Kidney glomerular epithelial cell (primary cell): Measurements from ENCODE around the gene DNASE1L3.
"Not testable (repeated sequence)": the region's sequence is repeated elsewhere in the genome, so short reads cannot be mapped to it uniquely, and the experiment has no call there.

ENCODE experiments used
- DNase-seq: peaks from one replicate; lab custom pipeline; 2025; lab: John Stamatoyannopoulos, UW

Gene DNASE1L3

DNA sequence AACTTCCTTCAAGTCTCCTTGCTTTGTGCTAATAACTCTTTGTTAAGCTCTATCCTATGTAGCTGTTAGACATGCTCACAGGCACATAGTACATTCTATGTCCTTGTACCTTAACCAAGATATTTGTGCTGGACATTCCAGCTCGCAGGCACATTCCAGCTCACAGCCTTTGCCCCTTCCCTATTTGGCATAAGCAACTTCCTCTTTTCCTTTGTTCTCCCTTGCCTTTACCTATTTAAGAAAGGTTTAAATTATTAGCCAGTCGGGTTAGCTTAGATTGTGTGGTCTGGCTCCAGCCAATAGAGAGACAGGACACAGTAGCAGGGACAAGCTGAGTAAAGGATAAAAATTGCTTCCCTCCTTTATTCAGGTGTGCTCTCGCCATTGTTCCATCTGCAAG is 9.3 kb downstream of the DNASE1L3 start:
- not testable (repeated sequence) for DNase-seq

DNA sequence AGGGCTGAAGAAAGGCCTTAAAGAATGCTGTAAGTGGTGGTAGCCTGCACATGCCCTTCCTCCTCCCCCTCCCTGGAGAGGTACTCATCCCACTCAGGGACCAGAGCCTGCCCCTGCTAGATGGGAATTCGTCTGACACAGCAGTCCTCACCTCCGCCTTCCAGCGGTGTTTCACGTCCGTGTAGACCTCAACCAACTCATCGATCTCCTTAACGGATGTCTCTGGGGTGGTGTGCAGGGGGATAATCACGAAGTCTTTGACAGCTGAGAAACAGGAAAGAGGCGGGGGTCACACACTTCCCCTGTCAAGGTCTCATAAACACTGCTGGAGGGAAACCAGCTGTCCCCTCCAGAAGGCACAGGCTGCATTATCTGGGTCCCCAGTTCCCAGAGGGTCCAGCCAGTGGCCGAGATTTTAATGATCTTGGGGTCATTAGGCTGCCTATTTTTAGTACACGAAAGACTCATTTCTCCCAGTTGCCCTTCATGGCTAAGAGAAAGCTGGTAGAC is 9.9 kb downstream of the DNASE1L3 start:
- DNase-seq: no peak

DNA sequence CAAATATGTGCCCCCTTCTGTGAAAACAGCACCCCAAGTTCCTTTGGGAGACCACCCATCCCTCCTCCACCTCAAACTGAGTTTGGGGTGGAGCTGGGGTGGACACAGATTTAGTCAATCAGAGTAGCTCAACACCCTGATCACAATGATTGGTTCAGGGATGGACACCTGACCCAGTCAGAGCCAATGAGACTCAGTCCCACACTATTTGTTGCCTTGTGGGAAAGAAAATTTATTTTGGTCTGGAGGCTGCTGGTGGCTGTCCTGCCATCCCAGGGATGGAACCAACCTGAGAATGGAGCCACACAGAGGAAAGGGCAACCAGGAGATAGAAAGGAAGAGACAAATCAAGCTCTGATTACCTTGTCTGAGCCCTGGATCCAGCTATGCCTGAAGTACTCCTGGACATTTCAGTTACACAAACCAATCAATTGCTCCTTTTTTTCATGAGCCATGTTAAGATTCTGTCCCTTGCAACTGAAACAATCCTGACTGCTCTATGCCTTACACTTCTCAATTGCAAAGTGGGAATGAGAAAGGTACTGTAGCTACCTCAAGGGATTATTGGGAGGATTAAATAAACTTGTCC is 10.6 kb downstream of the DNASE1L3 start:
- DNase-seq: no peak

DNA sequence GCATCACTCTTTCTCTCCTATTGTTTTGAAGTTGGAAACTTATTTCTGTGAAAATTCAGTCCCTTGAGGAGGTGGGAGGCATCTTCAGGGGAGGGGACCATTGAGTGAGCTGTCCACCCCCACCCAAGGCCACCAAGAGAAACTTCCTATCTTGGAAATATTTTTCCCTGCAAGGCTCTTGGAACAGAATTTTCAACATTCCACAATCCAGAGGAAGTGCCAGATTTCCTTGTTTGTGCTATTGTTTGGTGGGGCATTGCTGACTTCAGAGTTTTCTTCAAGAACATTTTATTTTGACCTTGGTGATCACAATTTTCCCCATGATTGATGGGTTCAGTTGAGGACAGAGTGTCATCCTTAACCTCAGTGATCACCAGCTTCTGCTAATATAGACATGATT is 12.0 kb downstream of the DNASE1L3 start:
- DNase-seq: no peak

DNA sequence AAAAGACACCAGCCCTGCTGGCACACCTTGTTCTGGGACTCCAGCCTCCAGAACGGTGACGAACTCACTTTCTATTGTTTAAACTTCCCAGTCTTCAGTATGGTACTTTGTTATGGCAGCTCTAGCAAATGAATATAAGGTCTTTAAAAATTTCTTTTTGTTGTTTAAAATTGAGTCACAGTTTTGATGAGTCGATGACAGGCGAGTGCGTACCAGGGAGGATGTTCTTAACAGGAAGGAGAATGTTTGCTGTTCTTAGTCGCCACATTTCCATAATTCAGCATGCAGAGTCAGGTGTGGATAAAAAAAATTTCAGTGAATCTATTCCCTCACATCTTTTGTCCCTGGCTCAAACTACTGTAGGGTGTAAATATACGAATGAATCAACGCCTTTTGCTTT is 12.4 kb downstream of the DNASE1L3 start:
- DNase-seq: no peak

DNA sequence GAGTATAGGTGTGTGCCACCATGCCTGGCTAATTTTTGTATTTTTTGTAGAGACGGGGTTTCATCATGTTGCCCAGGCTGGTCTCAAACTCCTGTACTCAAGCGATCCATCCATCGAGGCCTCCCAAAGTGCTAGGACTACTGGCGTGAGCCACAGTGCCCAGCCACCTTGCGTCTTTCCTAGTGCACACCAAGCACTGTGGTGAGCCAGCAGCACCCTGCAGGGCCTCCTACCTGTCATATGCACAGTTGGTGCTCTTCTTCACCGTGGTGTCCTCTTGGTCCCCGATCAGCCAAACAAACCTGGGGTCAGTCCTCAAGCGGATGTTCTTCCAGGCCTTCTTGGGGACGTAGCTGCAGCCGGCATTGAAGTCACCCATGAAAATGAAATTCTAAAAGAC is 13.2 kb downstream of the DNASE1L3 start:
- no peak for DNase-seq

DNA sequence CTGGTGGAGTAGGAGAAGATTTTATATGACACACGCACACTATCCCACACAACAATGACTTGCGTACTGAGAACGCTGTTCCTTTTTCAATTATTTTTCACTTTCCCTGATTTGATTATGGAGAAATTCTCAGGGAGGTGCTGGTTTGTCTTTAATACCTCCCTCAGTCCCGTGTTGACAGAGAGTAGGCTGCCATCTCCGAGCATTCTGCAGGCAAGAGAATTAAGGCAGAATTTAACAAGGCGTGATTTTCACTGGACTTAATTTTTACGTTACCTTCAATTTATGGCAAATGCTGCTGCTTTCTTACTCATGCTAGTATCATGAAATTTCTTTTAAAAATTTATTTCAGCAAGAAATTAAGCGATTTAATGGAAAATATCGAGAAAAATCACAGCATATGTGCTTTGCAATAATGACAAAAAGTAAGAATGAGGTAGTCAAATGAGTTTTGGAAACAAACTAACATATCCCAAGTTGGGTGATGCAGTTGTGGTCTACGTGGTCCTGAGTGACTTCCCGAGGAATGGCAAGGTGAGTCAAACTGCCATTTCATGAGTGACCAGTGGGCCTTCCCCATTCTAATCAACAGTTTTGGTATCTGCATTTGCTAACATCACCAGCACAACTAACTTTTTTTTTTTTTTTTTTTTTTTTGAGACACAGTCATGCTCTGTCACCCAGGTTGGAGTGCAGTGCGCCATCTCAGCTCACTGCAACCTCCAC is 16.9 kb downstream of the DNASE1L3 start:
- no peak for DNase-seq

DNA sequence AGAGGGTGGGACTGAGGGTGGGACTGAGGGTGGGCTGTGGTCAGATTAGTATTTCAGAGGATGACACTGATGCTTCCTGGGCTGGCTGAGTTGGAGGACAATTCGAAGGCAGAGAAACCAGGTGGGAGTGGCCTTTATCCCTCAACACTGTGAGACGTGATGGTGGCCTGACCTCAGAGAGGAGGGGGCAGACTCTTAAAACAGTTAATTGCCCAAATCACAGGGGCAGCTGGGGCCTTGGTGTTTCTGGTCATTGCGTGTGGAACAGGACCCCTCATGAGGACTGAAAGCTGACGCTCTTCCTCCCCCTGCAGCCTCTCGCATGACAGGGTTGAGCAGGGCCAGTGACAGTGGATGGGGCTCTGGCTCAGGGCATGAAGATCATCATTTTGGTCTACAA is 18.7 kb downstream of the DNASE1L3 start:
- no peak for DNase-seq

DNA sequence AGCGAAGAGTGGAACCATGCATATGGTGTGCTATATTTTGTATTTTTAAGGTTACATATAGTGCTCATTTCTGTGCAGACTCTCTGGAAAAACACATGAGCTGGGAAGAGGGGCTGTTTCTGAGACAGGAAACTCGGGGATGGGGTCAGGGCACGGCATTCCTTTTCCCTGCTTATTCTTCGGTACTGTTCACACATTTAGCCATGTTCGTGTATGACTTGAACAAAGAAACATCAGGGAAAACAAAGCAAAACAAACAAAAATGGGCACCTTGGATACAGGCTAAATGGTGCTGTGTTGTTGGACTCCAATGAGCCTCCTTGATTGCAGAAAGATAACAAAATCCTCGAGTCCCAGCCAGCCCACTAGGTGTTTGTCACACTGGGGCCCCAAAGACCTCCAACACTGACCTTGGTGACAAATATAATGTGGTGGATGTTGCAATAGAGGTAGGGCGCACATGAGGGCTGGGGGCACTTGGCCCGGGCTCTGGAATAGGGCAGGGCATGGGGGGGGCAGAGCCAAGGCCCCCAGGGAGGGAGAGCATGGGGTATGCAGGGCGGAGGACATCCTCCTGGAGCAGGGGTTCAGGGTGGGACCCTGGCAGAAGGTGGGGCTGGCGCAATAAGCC is 19.3 kb downstream of the DNASE1L3 start:
- no peak for DNase-seq

DNA sequence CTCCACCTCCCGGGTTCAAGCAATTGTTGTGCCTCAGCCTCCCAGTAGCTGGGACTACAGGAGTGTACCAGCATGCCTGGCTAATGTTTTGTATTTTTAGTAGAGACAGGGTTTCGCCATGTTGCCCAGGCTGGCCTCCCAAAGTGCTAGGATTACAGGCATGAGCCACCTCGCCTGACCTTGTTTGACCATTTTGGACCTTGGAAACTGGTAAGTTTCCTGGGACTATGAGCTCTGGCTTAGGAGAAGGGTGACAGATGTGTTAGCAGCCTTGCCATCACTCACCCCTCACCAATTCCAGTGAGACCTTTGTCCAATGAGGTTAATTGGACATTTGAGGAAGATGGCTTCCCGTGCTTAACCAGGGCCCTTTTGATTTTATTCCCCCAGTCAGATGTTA is 19.9 kb downstream of the DNASE1L3 start:
- no peak for DNase-seq

DNA sequence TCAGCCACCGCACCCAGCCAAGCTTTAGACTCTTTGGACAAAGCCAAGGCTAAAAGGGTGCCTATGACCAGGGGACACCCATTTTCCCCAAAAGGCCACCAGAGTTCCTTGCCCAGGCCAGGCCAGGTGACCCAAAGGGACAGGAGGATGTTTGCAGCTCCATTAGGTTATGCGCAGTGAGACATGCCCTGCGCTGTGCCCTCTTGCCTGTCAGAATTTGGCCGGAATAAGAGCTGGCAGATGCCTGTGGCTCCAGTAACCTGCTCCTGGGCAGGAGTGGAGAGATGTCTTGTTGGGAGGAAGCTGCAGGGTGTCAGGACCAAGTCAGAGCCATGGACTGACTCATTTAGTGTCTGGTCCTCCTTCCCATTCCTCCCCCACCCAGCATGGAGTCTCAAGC is 20.5 kb downstream of the DNASE1L3 start:
- DNase-seq: no peak

DNA sequence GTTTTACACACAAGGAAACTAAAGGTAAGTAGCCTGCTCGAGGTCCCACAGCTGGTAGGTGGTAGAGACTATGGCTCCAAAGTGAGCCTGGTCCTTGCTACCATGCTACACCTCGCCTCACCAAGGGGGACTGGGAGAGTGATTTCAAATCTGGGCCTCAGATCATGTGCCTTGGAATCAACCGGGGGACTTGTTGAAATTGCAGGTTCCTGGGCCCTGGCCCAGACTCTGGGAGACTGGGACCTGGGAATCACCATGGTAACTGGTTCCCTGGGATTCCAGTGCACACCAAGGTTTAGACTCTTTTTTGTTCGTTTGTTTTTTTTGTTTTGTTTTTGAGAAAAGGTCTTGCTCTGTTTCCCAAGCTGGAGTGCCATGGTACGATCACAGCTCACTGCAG is 21.1 kb downstream of the DNASE1L3 start:
- no peak for DNase-seq

DNA sequence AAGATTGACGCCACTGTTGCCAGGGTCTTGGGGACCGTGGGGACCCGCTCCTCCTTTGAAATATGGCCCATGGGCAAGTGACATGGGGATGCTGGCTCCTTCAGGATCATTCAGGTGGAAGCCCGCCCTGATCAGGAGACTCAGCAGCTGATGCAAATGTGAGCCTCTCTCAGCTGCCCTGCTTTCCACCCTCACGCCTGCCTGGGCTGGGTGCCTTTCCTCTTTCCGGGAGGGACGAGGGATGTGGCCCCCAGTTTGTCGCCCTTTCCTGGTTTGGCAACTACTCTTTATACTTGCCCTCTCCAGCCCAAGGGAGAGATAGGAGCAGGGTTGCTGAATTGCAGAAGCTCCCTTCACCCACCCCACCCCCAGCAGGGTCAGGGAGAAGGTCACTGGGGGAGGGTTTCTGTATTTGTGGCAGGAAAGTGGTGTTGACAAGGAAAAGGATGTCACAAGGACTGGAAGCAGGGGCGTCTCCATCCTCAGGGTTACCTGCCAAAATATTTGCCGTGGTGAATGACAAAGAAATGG is 21.8 kb downstream of the DNASE1L3 start:
- DNase-seq: no peak

DNA sequence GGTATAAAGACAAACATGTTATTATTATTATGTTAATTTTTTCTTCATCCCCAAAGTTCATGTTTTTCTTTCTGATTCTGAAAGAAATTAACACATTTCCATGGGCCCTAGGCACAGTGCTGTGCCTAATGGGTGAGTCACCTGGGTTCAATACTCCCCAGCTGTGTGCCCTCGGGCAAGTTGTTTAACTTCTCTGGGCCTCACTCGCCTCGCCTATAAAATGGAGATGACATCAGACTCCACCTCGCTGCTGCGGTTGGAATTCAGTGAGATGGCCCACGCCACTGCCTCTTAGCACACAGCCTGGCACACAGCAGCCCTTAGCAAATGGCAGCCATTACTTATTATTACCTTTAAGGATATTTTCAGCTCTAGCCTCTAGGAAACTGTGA is 22.6 kb downstream of the DNASE1L3 start:
- DNase-seq: no peak

DNA sequence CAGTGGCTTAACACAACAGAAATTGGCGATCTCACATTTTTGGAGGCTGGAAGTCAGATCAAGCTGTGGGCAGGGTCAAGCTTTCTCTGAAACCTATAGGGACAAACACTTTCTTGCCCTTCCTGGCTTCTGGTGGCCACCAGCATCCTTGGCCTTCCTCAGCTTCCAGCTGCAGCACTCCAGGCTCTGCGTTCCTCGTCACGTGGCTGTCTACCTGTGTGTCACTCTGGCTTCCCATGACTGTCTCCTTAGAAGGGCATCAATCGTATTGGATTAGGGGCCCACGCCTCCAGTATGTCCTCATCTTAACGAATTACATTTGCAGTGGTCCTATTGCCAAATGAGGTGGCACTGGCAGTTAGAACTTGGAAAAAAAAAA is 25.8 kb downstream of the DNASE1L3 start:
- DNase-seq: no peak

DNA sequence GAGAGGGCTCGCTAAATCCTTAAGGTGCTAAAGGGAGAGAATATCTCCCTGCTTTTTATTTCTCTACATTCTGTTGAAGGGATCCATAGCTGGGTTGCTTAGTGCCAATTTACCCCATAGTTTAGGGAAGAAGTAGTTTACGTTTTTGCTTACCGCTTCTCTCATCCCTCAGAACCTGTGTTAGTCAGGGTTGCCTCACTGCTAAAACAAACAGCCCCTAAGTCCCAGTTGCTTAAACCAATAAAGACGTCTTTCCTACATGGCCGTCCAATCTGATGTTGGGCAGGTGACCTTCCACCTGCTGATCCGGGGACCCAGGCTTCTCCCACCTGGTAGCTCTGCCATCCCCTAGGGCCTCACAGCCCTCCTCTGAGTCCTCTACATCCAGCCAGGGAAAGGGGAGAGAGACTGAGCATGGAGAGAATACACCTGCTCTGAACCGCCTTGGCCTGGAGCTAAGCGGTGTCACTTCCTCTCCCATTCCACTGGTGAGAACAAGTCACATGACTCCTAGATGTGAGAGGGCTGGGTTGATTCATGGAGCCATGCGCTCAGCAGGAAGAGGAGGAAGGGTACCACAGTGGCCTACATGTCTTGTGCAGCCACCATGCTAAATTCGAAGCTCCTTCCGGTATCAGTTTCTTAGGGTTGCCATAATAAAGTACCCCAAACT is 26.3 kb downstream of the DNASE1L3 start:
- no peak for DNase-seq

DNA sequence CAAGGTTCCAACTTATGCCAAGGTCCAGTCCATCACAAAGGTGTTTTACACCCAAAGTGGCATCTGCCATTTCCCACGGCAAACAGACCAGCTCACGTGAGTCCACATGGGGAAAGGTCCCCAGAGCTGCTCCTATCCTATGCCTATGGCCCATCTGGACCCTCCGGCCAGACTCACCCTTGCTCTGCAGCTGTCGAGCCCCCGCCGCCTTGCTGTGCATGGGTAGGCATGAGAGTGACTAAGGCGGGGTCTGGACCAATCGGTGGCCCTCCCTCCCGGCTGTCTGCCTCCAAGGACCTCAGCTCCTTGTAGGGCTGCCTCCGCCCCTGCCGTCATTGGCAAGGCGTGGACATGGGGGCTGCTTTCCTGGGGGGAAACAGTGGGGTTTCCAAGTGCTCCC is 26.9 kb downstream of the DNASE1L3 start:
- DNase-seq: no peak

DNA sequence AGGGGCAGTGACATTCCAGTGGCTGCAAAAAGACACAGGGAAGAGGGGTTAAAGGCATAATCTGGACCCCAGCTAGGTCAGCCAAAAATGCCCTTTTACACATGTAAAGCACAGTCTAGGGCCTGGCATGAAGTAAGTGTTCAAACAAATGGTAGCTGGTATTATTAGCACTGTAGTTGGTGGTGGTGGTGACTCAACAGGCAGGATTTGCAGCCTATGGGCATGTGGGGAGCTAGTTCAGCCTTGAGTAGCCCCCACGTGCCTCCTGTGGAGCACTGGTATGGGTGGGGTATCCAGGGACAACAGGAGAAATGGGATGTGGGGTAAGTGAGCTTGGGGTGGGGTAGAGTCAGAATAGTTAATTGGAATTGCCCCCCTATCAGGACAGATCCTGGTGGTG is 27.6 kb downstream of the DNASE1L3 start:
- DNase-seq: no peak

DNA sequence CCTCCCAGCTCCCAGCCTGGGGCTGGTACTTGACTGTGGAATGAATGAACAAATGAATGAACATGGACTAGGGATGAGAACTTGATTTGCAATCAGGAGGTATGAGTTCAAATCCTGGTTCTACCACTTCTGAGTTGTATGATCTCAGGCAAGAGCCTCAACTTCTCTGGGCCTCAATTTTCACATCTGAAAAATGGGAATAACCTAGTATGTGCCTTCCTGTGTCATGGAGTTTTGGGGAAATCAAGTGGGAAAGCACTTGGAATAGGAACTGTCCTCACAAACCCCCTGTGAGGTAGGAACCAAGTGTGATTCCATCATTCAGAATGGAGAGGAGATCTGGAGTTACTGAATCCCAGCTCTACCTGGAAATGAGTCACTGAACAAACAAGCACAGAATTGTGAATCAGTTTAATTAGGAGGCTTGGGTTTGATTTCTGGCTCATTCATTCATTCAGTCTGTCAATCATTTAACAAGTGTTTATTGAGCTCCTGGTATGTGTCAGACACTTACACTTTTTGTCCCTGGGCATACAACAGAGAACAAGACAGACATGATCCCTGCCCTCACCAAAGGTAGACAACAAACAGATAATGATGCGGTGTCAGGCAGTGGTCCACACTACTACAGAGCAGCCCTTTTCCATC is 29.7 kb downstream of the DNASE1L3 start:
- DNase-seq: peak; percentile 25

DNA sequence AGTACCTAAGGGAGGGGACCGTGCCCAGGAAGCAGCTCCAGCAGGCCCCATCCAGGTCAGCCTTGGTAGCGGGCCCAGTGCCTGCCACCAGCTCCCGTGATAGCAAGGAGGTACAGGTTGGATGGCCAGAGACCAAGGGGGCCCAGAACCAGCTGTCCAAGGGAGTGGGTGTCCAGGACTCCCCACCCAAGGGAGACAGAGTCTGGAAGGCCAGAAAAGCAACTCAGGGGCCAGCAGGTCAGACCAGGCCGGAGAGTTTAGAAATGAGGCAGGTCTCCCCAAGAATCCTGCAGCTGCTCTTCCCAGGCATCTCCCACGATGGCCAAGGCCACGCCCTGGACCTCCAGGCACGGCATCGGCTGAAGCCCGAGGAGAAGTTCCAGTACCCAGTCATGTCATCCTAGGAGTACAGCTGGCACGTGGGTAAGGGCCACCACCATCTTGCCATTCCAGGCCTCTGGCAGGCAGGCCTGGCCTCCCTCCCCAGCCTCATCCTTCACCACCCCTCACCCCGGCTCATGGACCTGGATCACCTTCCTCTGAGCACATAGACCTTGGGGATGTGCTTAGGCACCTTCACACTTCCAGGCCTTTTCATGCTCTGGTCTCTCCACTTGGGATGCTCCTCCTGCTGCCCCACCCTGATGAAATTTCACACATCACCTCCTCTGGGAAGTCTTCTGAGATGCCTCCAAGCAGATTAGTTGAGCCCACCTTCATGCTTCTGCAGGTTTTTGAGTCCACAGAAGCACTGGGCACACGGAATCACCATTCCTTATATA is 30.5 kb downstream of the DNASE1L3 start:
- no peak for DNase-seq
